ENCODE data around the gene YPEL2. TPM values are rescaled to one million over a fixed set of nuclear protein-coding genes. Genes with fewer than 3 reads are reported as not detected.

The YPEL2 gene
- total RNA-seq, 1 donor from 2014 or later: 20.8 TPM

DNA sequence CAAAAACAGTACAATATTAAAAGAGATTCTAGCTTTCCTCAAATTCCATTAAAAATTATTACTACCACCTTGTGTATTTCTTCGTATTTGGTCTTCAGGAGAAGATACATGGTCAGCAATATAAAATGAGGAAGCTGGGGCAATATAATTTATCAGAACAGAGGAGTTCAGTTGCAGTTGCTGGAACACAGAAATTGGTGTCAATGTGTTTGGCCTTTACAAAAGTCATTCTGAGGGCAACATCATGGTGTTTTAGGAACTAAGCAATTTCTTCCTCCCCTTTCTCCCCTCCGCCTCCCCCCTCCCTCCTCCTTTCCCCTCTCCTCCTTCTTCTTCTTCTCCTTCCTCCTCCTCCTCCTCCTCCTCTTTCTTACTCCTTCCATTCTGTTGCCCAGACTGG is 102.1 kb downstream of the YPEL2 start:
- peaks cover 12% of the 10 kb centered on the region for H3K36me3 Mint-ChIP-seq (ENCODE audit: unreplicated experiment)
- peaks cover 3% of the 10 kb centered on the region for H3K27me3 Mint-ChIP-seq (ENCODE audit: unreplicated experiment)
- no peak overlapping the region for H3K4me3 Mint-ChIP-seq (ENCODE audit: unreplicated experiment)
- H3K27ac Mint-ChIP-seq (ENCODE audit: unreplicated experiment): no peak overlapping the region
- TF ChIP-seq, protein P1, sequence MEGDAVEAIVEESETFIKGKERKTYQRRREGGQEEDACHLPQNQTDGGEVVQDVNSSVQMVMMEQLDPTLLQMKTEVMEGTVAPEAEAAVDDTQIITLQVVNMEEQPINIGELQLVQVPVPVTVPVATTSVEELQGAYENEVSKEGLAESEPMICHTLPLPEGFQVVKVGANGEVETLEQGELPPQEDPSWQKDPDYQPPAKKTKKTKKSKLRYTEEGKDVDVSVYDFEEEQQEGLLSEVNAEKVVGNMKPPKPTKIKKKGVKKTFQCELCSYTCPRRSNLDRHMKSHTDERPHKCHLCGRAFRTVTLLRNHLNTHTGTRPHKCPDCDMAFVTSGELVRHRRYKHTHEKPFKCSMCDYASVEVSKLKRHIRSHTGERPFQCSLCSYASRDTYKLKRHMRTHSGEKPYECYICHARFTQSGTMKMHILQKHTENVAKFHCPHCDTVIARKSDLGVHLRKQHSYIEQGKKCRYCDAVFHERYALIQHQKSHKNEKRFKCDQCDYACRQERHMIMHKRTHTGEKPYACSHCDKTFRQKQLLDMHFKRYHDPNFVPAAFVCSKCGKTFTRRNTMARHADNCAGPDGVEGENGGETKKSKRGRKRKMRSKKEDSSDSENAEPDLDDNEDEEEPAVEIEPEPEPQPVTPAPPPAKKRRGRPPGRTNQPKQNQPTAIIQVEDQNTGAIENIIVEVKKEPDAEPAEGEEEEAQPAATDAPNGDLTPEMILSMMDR (IDR thresholded peaks at IDR 0.05; ENCODE audit: partially characterized antibody, unreplicated experiment): no peak
- peaks cover 7% of the 10 kb centered on the region for H3K9me3 Mint-ChIP-seq (ENCODE audit: unreplicated experiment)
- no peak for DNase-seq
- peaks cover 4% of the 10 kb centered on the region for H3K4me1 Mint-ChIP-seq (ENCODE audit: low read depth, unreplicated experiment)

DNA sequence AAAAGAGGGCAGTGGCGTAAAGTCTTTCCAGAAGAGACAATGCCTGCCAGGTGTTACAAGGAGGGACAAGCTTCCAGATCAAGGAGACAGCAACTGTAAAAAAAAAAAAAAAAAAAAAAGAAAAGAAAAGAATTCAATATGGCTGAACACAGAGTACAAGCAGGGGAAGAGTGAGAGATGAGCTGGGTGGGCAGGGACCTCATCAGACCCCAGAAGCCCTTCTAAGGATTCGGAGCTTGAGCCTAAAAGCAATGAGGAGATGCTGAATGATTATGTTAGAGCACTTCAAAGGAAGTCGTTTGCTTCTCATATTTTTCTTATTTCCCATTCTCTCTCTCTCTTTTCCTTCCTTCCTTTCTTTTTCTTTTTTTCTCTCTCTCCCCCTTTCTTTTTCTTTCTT is 103.0 kb downstream of the YPEL2 start:
- H3K36me3 Mint-ChIP-seq (ENCODE audit: unreplicated experiment): peaks cover 12% of the 10 kb centered on the region
- H3K9me3 Mint-ChIP-seq (ENCODE audit: unreplicated experiment): peaks cover 7% of the 10 kb centered on the region
- DNase-seq: no peak
- H3K27me3 Mint-ChIP-seq (ENCODE audit: unreplicated experiment): peaks cover 2% of the 10 kb centered on the region
- H3K27ac Mint-ChIP-seq (ENCODE audit: unreplicated experiment): no peak overlapping the region
- peaks cover 4% of the 10 kb centered on the region for H3K4me1 Mint-ChIP-seq (ENCODE audit: low read depth, unreplicated experiment)
- TF ChIP-seq, protein P1 (IDR thresholded peaks at IDR 0.05; ENCODE audit: partially characterized antibody, unreplicated experiment): no peak
- H3K4me3 Mint-ChIP-seq (ENCODE audit: unreplicated experiment): no peak overlapping the region

DNA sequence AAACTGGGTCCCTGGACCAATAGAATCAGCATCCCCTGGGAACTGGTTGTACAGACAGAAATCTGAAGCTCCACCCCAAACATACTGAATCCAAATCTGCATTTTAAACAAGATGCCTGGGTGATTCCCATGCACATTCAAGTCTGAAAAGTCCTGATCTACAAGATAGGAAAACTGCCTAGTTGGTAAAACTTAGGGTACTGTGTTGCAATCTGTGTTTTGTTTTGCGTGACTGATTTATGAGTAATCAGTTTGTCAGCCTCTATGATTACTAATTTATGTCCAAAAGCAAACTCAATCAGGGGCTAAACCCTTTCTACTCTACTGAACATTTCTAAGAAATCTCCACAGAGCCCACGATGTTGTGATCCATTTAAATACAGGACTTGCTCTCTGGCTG is 103.8 kb downstream of the YPEL2 start:
- H3K4me1 Mint-ChIP-seq (ENCODE audit: low read depth, unreplicated experiment): peaks cover 4% of the 10 kb centered on the region

DNA sequence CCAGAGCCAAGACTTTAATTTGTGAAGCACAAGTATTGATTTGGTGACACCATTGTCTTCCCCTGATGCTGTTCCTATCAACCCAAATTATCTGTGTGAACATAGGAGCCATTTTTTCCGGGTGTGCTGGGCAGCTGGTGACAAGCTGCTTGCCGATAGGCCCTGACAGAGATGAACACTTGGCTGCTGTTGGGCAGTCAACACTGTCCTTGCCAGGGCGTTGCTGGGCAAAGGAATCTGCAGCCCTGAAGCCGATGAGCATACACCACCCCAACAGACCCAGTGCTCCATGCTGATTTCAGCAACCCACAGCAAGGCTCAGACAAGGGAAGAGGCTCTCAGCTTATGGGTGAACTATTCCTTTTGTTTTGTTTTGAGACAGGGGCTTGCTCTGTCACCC is 105.4 kb downstream of the YPEL2 start:
- no peak for DNase-seq
- TF ChIP-seq, protein P1 (IDR thresholded peaks at IDR 0.05; ENCODE audit: partially characterized antibody, unreplicated experiment): no peak
- no peak overlapping the region for H3K4me3 Mint-ChIP-seq (ENCODE audit: unreplicated experiment)
- H3K9me3 Mint-ChIP-seq (ENCODE audit: unreplicated experiment): peaks cover 3% of the 10 kb centered on the region
- H3K36me3 Mint-ChIP-seq (ENCODE audit: unreplicated experiment): peaks cover 8% of the 10 kb centered on the region
- H3K4me1 Mint-ChIP-seq (ENCODE audit: low read depth, unreplicated experiment): peaks cover 4% of the 10 kb centered on the region
- H3K27ac Mint-ChIP-seq (ENCODE audit: unreplicated experiment): peak overlapping the region; percentile 76
- peaks cover 2% of the 10 kb centered on the region for H3K27me3 Mint-ChIP-seq (ENCODE audit: unreplicated experiment)

More for the DNA sequence above, 103.8 kb downstream of the YPEL2 start:
- Mint-ChIP-seq H3K36me3 (ENCODE audit: unreplicated experiment) (peaks cover 12% of the 10 kb centered on the region), H3K27me3 (ENCODE audit: unreplicated experiment) (peaks cover 2% of the 10 kb centered on the region), H3K27ac (ENCODE audit: unreplicated experiment) (no peak overlapping the region), H3K9me3 (ENCODE audit: unreplicated experiment) (peaks cover 7% of the 10 kb centered on the region), H3K4me3 (ENCODE audit: unreplicated experiment) (no peak overlapping the region)
- TF ChIP-seq, protein P1 (IDR thresholded peaks at IDR 0.05; ENCODE audit: partially characterized antibody, unreplicated experiment): no peak
- no peak for DNase-seq

DNA sequence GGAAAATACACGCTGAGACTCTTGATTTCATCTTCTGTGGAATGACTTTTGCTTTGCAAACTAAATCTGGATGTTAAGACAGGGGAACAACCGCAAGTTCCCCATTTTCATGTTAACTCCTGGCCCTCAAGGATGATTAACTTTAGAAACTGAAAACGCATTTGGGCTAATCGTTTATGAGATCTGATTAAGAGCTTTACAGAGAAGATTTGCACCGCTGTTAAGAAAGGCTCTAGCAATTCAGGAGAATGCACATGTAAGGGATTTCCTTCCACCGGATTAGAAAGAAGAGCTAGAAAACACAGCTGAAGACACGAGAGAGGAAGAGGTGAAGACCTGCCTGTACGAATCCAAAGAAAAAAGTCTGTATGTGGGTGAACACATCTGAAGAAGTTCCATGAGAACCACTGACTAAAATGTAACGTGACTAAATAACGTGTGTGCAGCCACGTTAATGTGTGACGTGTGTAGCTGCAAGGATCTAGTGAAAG is 106.4 kb downstream of the YPEL2 start:
- peaks cover 2% of the 10 kb centered on the region for H3K9me3 Mint-ChIP-seq (ENCODE audit: unreplicated experiment)
- no peak for DNase-seq
- H3K27me3 Mint-ChIP-seq (ENCODE audit: unreplicated experiment): peaks cover 2% of the 10 kb centered on the region
- TF ChIP-seq, protein P1 (IDR thresholded peaks at IDR 0.05; ENCODE audit: partially characterized antibody, unreplicated experiment): no peak
- peaks cover 4% of the 10 kb centered on the region for H3K4me1 Mint-ChIP-seq (ENCODE audit: low read depth, unreplicated experiment)
- no peak overlapping the region for H3K4me3 Mint-ChIP-seq (ENCODE audit: unreplicated experiment)
- peaks cover 2% of the 10 kb centered on the region for H3K36me3 Mint-ChIP-seq (ENCODE audit: unreplicated experiment)
- no peak overlapping the region for H3K27ac Mint-ChIP-seq (ENCODE audit: unreplicated experiment)
